Stimulated activated CD4-positive, alpha-beta T cell treated with anti-CD3 and anti-CD28 coated beads, Interleukin-15, amount 100 ng/mL, for 48 hours (primary cell): Measurements from ENCODE around the gene TBL1X.
"Not testable (repeated sequence)": the region's sequence is repeated elsewhere in the genome, so short reads cannot be mapped to it uniquely, and the experiment has no call there.

Experiments
- DNase-seq, 2 donors: peaks; one replicate each; pipeline ENCODE4 v3.0.0-alpha.2; 2020; ENCODE audit warnings: low read depth in 2 of 2

The TBL1X gene

GRCh38 chrX:9536156-9536555 lies 71.3 kb downstream of the TBL1X start:
- DNase-seq = not testable (repeated sequence)

- DNase-seq = no peak
Observed at GRCh38 chrX:9537781-9538180, 72.9 kb downstream of the TBL1X start.

GRCh38 chrX:9538544-9539045 lies 73.7 kb downstream of the TBL1X start:
- DNase-seq = no peak

- no peak for DNase-seq
Observed at GRCh38 chrX:9539605-9540387, 74.9 kb downstream of the TBL1X start.

GRCh38 chrX:9542106-9542760 lies 77.4 kb downstream of the TBL1X start:
- no peak for DNase-seq

- DNase-seq = no peak
Observed at GRCh38 chrX:9542761-9543111, 77.9 kb downstream of the TBL1X start.

GRCh38 chrX:9555354-9555753 lies 90.5 kb downstream of the TBL1X start:
- no peak for DNase-seq

GRCh38 chrX:9557091-9557490 lies 92.2 kb downstream of the TBL1X start:
- DNase-seq = no peak

GRCh38 chrX:9557521-9557920 lies 92.7 kb downstream of the TBL1X start:
- no peak for DNase-seq

GRCh38 chrX:9558615-9559014 lies 93.8 kb downstream of the TBL1X start:
- no peak for DNase-seq

- DNase-seq = no peak
Observed at GRCh38 chrX:9560219-9560618, 95.4 kb downstream of the TBL1X start.

- no peak for DNase-seq
Observed at GRCh38 chrX:9561199-9561598, 96.3 kb downstream of the TBL1X start.

GRCh38 chrX:9562851-9563250 lies 98.0 kb downstream of the TBL1X start:
- no peak for DNase-seq

- DNase-seq = no peak
Observed at GRCh38 chrX:9566150-9566621, 101.3 kb downstream of the TBL1X start.

- no peak for DNase-seq
Observed at GRCh38 chrX:9569876-9570301, 105.0 kb downstream of the TBL1X start.

GRCh38 chrX:9573282-9574106 lies 108.6 kb downstream of the TBL1X start:
- no peak for DNase-seq

GRCh38 chrX:9576059-9576458 lies 111.2 kb downstream of the TBL1X start:
- DNase-seq = no peak

- DNase-seq = no peak
Observed at GRCh38 chrX:9577555-9577954, 112.7 kb downstream of the TBL1X start.

- DNase-seq = no peak
Observed at GRCh38 chrX:9578083-9578779, 113.4 kb downstream of the TBL1X start.

- no peak for DNase-seq
Observed at GRCh38 chrX:9581771-9582385, 117.0 kb downstream of the TBL1X start.

- no peak for DNase-seq
Observed at GRCh38 chrX:9582956-9583355, 118.1 kb downstream of the TBL1X start.
